NCI-H146 treated with DMSO at 0.1 percent for 48 hours (cell line): ENCODE results near the gene ADCY5.

Experiments used
- DNase-seq: peaks from one replicate; lab custom pipeline; 2025; ENCODE audit not compliant: unreplicated experiment; lab: John Stamatoyannopoulos, UW

Gene ADCY5

GRCh38 chr3:123372686-123373473 is 76.0 kb downstream of the ADCY5 start:
- no peak for DNase-seq

- DNase-seq = no peak
Observed at GRCh38 chr3:123371859-123372685, 76.8 kb downstream of the ADCY5 start.

DNA sequence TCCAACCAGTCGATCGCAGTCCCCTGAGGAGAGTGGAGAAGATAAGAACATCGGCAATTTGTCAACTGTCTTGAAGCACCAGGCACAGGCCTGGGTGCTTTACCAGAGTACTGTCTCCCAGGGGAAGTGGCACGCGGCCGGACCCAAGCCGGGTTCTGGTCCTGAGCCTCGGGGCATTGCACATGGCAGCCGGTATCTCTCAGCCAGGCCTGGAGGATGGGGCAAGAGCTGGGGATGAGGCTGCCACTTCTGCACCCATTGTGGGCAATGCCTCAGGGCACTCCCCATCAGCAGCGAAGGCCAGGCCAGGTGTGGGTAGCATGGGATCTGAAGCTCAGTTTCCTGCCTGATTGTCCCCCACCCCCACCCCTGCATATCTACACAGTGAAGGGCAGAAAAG is 77.5 kb downstream of the ADCY5 start:
- no peak for DNase-seq

- no peak for DNase-seq
Observed at GRCh38 chr3:123370819-123371218, 78.1 kb downstream of the ADCY5 start.

DNA sequence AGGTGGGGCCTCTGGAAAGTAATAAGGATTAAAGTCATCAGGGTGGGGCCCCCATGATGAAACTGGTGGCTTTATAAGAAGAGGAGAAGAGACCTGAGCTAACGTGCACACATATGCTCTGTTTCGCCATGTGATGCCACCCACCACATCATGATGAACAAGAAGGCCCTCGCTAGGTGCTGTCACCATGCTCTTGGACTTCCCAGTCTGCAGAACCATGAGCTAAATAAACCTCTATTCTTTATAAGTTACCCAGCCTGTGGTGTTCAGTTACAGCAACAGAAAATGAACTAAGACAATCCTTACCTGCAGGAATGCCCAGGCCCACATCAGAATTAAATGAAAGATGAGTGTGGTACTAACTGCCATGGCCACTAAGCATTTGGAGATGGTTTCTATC is 79.8 kb downstream of the ADCY5 start:
- no peak for DNase-seq

DNA sequence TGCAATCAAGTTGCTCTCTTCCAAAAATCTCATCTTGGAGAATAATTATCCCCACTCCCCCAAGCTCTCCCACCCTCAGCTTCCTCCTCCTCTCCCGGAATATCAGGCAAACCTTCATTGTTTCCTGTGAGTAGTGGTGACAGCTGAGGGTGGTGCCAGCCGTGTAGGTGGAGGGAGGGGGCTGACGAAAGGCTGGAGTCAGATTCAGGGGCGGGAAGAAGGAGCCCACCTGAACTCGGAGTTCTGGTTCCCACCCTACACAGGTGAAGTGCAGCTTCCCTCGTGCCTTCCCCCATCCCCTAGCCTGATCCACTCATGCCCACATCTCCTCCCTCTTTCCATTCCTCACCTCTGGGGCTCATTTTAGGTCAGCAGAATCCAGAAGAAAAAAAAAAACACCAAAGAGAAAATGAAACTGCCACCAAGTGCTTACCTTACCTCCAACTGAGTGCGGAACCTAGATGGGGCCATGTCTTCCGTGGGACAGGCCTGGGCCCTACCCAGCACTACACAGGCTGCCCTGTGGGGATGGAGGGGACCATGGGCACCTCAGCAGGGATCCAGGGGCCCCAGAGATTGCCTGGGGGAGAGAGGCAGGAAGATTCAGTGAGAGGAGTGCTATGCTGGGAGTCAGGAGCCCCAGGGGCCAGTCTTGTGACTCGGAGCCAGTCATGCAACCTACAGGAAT is 81.3 kb downstream of the ADCY5 start:
- DNase-seq = no peak

DNA sequence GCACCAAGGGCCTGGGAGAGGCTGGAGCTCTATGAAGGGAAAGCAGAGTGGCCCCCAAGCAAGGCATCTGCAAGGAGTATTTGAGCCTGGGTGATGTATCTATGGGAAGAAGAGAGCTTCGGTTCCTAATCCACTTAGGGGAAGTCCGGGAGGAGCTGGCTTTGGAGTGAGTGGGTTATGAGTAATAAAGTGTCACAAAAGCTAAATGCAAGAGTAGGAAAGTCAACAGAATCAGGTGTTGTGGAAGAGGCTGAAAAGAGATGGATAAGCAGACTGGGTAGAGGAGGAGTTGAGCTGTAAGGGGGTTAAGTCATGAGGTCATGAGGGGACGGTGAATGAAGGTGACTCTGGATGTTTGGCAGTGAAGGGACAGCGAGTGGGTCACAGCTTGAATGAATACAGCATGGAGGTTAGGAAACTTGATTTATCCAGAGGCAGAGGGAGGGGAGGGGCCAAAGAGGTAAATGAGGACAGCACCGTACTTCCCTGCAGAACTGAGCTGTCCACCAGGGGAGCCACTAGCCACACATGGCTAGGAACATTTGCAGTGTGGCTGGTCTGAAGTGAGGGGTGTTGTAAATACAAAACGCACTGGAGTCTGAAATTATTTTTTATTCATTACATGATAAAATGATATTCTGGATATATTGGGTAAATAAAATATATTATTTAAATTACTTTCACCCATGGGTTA is 83.3 kb downstream of the ADCY5 start:
- peak; percentile 27 for DNase-seq

DNA sequence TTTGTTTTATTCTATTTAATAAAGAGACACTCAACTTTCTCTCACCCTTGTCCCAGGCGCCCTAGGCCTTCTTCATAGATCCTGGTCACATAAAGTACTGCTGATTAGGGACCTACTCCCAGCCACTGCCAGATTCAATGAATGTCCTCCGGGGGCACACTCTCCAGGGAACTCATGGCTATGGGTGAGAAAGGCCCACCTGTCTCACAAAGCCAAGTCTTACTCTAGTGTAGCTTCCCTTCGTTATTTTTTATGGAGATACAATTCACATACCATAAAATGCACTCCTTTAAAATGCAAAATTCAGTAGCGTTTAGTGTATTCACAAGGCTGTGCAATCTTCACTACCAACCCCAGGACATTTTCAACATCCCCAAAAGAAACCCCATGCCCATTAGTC is 87.8 kb downstream of the ADCY5 start:
- no peak for DNase-seq

DNA sequence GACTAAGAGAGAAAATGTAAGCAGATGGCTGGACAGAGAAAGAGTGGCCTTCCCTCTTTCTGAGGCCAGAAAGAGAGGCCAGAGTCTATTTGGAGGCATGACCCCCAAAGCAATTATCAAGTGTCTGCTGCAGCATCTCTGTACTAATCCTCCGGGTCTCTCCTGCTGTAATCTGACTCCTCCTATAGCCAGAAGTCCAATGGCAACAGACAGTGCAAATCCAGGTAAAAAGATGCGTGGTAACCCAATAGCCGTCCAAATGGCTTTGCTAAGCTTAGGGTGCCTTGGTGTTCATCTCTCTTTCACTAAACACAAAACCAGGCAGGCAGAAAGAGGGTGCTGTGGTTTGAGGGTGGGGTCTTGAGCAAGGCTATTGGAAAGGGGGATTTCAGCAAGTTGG is 91.6 kb downstream of the ADCY5 start:
- peak; percentile 41 for DNase-seq

DNA sequence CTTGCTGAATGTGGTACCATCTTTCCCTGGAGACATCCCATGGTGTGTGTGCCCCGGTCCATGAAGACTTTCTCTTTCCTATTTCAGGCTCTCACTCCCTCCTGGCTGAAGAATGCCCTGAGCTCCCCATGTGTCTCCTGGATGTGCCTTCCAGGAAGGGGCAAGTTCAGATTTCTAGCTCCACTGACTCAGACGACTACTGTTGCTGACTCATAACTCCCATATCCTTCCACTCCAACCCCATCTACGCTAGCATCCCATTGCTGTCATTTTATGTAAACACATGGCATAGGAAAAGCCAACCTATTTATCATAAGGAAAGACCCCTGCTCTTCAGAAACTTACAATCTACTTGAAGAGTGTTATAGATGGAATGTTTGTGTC is 95.0 kb downstream of the ADCY5 start:
- DNase-seq = no peak

DNA sequence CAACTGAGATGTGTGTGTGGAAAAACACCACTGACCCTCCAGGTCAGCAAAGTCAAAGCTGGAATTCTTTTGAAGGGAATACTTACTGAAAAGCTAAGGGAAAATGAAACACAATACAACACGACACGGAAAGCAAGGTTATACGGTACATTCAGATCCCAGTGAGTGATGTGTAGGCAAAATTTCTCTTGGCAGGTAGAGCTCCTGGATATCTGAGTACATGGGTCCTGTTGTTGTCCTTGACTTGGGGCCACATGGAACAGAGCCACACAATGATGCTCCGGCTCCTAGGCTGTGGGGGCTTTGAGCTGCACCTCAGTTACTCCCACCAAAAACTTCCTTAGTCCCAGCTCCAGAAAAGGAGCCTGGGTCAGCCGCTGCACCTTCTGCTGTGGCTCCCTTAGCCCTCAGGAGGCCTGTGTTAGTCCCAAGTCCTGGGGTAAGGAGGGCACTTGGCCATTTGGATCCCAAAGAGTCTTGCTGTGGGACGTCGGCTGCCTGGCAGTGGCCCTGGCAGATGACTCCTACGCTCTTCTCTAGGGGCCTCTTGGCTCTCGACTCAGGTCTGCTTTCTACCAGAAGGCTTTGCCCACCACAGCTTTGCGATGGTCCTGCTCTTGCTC is 95.6 kb downstream of the ADCY5 start:
- DNase-seq = no peak

GRCh38 chr3:123352134-123352554 is 96.7 kb downstream of the ADCY5 start:
- DNase-seq = no peak

GRCh38 chr3:123351501-123351900 is 97.4 kb downstream of the ADCY5 start:
- DNase-seq = no peak

DNA sequence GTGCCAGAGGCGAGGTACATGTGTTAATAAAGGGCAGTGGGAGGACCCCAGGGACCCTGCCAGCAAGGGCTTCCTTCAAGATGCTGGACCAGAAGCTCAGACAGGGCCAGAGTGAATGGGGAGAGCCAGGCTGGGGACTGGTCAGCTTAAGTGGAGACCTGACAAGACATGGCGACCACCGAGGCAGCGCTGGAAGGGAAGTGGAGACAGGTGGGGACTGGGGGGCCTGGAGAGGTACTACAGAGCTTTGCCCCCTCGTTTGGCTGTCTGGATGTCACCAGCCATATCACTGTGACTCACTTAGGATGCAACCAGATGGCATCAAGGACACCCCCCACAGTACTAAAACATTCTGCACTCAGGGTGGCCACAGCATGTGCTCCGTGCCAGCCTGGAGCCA is 97.9 kb downstream of the ADCY5 start:
- DNase-seq = no peak

DNA sequence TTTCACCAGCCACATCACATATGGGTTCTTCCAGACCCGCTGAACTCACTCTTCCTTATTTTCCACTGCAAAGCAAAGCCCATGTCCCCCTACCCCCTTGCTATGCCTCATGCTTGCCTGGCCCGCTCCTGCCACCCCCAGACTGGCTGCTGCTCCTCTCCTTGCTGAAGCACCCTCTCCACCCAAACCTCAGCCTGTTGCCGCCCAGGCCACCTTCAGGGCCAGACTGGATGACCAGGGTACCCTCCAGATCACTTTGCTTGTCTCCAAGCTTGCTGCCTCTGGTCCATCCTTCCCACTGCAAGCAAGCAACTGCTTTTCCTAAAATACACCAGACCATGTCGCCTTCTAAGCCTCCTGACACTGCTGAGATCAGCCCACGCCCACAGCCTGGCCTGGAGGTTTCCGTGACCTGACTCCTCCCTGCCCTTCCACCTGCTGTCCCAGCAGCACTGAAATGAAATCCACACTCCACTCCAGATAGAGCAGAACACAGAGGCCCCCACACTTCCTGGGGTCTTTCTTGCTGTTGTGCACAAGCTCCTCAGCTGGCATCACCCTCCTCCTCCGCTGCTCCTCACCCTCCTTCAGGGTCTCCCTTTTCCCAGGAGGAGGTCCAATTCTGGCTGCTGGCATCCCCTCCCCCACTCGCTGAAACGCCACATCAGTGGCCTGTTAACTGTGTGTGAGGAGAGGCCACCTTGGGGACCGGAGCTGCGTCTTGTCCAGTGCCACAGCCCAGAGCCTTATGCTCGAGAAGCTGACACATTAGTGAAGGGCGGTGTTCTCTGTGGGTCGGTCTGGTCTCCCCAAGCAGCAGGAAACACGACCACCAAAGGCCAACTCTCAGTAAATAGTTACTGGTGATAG is 99.1 kb downstream of the ADCY5 start:
- no peak for DNase-seq

DNA sequence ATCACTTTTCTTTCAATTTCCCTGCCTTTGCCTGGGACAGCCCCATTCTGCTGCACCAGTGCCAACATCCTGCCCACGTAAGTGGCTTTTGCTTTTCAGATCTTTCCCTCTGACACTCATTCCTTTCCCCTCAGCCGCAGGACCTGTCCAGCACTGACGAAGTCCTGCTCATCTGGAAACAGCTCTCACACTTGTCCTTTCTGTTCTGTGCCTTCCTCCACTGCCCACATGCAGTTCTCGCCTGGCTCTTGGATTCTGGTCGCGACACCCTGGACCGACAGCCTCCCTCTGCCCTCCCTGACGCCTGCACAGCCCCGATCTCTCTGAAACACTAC is 99.7 kb downstream of the ADCY5 start:
- no peak for DNase-seq

- no peak for DNase-seq
Observed at GRCh38 chr3:123348471-123349200, 100.3 kb downstream of the ADCY5 start.

GRCh38 chr3:123347691-123348264 is 101.1 kb downstream of the ADCY5 start:
- peak; percentile 20 for DNase-seq

- DNase-seq = no peak
Observed at GRCh38 chr3:123347205-123347604, 101.7 kb downstream of the ADCY5 start.
